Keratinocyte (primary cell): ENCODE data around the gene ZDHHC1. TPM values are rescaled to one million over a fixed set of nuclear protein-coding genes. Genes with fewer than 3 reads are reported as not detected.

ENCODE experiments used
- DNase-seq: peaks from one replicate; pipeline ENCODE4 v3.0.0-alpha.2; 2011; ENCODE audit warnings: low read depth, missing footprints, low spot score
- FAIRE-seq: peaks from 2 replicates; lab custom pipeline; 2011; peaks lifted over from hg19 to GRCh38; lab: Jason Lieb, UNC
- H2AFZ ChIP-seq: 2 replicates; pipeline ENCODE4 v1.6.0; 2012; ENCODE audit warnings: low read length, control low read depth, inconsistent platforms; ENCODE audit not compliant: control insufficient read depth
- H3K27ac ChIP-seq: 2 replicates; pipeline ENCODE4 v1.5.1; 2011; ENCODE audit warnings: low read length; ENCODE audit not compliant: control insufficient read depth, insufficient read depth
- H3K27me3 ChIP-seq: 3 replicates; pipeline ENCODE4 v1.6.0; 2011; ENCODE audit warnings: low read length; ENCODE audit not compliant: control insufficient read depth, insufficient read depth; ENCODE audit errors: extremely low read depth
- H3K36me3 ChIP-seq, 2 experiments: 2 replicates in 1 of 2; 3 replicates in 1 of 2; pipeline ENCODE4 v1.5.1; 2011; ENCODE audit warnings: low read length in 2 of 2, mild to moderate bottlenecking in 1 of 2; ENCODE audit not compliant: control insufficient read depth in 2 of 2, insufficient read depth in 2 of 2; ENCODE audit errors: extremely low read depth in 1 of 2
- H3K4me1 ChIP-seq: 3 replicates; pipeline ENCODE4 v1.5.1; 2011; ENCODE audit warnings: low read length; ENCODE audit not compliant: control insufficient read depth, insufficient read depth; ENCODE audit errors: extremely low read depth
- H3K4me2 ChIP-seq: 3 replicates; pipeline ENCODE4 v1.6.0; 2011; ENCODE audit warnings: low read depth, low read length; ENCODE audit not compliant: control insufficient read depth, insufficient read depth; ENCODE audit errors: extremely low read depth
- H3K4me3 ChIP-seq, 3 experiments: fragments of 200-600 bp in 1 of 3; sonication (generic) in 1 of 3; 2 replicates in 2 of 3; 3 replicates in 1 of 3; pipeline ENCODE4 v1.5.1; 2011 to 2016; ENCODE audit warnings: low read length in 3 of 3, mild to moderate bottlenecking in 3 of 3, control low read depth in 2 of 3, inconsistent platforms in 1 of 3, low read depth in 1 of 3, mixed read lengths in 1 of 3, mixed run types in 1 of 3, moderate library complexity in 1 of 3; ENCODE audit not compliant: control insufficient read depth in 2 of 3, insufficient read depth in 2 of 3; ENCODE audit errors: extremely low read depth in 1 of 3
- H3K79me2 ChIP-seq: 2 replicates; pipeline ENCODE4 v1.6.0; 2012; ENCODE audit warnings: low read length; ENCODE audit not compliant: control insufficient read depth, insufficient read depth
- H3K9ac ChIP-seq: 3 replicates; pipeline ENCODE4 v1.6.0; 2011; ENCODE audit warnings: low read length; ENCODE audit not compliant: control insufficient read depth, insufficient read depth; ENCODE audit errors: extremely low read depth
- H3K9me1 ChIP-seq: 3 replicates; pipeline ENCODE4 v1.6.0; 2011; ENCODE audit warnings: low read length; ENCODE audit not compliant: control insufficient read depth, insufficient read depth; ENCODE audit errors: extremely low read depth
- H3K9me3 ChIP-seq: 2 replicates; pipeline ENCODE4 v1.5.1; 2012; ENCODE audit warnings: low read depth, low read length; ENCODE audit not compliant: control insufficient read depth
- H4K20me1 ChIP-seq: 3 replicates; pipeline ENCODE4 v1.6.0; 2011; ENCODE audit warnings: low read length; ENCODE audit not compliant: control insufficient read depth, insufficient read depth; ENCODE audit errors: extremely low read depth
- EZH2 ChIP-seq: IDR thresholded peaks from one replicate; pipeline ENCODE4 v1.6.1; 2012; ENCODE audit warnings: inconsistent platforms, mild to moderate bottlenecking, low read length, moderate library complexity
- dilution Hi-C: fragments of 300-500 bp; cut with MboI; formaldehyde crosslinking; loops from one replicate; pipeline ENCODE4 v1.7.0; 2020; ENCODE audit warnings: low sequenced_read_pairs; ENCODE audit not compliant: extremely low pct_ligation_motif_present
- polyA plus RNA-seq, 5 experiments: library from polyadenylated mRNA; depleted of rRNA in 3 of 5; stranded (reverse) in 3 of 5; stranded (forward) in 1 of 5; unstranded in 1 of 5; fragments of >200 nt; gene quantifications; 1 replicate in 1 of 5; 2 replicates in 3 of 5; 3 replicates in 1 of 5; pipeline versions ENCODE4 v1.2.1 to v1.2.3, GENCODE V29; 2011 to 2012; ENCODE audit warnings: missing spikeins in 2 of 5, low read depth in 1 of 5, low replicate concordance in 1 of 5
- TF ChIP-seq, protein P1 (sequence below), 3 experiments: IDR thresholded peaks in 1 of 3; conservative IDR thresholded peaks in 1 of 3; optimal IDR thresholded peaks in 1 of 3; 2 replicates in 2 of 3; 3 replicates in 1 of 3; pipeline versions ENCODE3 to v1.5.1; 2011; ENCODE audit warnings: low read length in 3 of 3, mild to moderate bottlenecking in 3 of 3, moderate library complexity in 2 of 3, control low read depth in 1 of 3, inconsistent platforms in 1 of 3; ENCODE audit not compliant: insufficient read depth in 2 of 3; ENCODE audit errors: extremely low read depth in 1 of 3

Gene ZDHHC1
- polyA plus RNA-seq, 1 donor (not counting 4 experiments of a cell fraction or from before 2014, with no cell fraction given), result 1.1 TPM

- peaks cover 2% of the 10 kb centered on the region for H3K79me2 ChIP-seq
- H3K4me3 ChIP-seq, result no peak overlapping the region
- no peaks in the 10 kb centered on the region for H3K27me3 ChIP-seq
- peaks cover 53% of the 10 kb centered on the region for H3K4me1 ChIP-seq
- no peak for TF ChIP-seq EZH2
- TF ChIP-seq, protein P1, sequence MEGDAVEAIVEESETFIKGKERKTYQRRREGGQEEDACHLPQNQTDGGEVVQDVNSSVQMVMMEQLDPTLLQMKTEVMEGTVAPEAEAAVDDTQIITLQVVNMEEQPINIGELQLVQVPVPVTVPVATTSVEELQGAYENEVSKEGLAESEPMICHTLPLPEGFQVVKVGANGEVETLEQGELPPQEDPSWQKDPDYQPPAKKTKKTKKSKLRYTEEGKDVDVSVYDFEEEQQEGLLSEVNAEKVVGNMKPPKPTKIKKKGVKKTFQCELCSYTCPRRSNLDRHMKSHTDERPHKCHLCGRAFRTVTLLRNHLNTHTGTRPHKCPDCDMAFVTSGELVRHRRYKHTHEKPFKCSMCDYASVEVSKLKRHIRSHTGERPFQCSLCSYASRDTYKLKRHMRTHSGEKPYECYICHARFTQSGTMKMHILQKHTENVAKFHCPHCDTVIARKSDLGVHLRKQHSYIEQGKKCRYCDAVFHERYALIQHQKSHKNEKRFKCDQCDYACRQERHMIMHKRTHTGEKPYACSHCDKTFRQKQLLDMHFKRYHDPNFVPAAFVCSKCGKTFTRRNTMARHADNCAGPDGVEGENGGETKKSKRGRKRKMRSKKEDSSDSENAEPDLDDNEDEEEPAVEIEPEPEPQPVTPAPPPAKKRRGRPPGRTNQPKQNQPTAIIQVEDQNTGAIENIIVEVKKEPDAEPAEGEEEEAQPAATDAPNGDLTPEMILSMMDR (optimal IDR thresholded peaks at IDR 0.05 in 1 of 3, IDR thresholded peaks at IDR 0.05 in 1 of 3, conservative IDR thresholded peaks at IDR 0.05 in 1 of 3; ENCODE audit: extremely low read depth in 1 of 3, insufficient read depth in 2 of 3, low read length in 3 of 3), result peak in 2 of 3 experiments; percentile 4 to 6
- no peaks in the 10 kb centered on the region for H3K9me1 ChIP-seq
- H3K4me2 ChIP-seq, result no peak overlapping the region
- peak overlapping the region; percentile 99 for H3K27ac ChIP-seq
- no peak overlapping the region for H2AFZ ChIP-seq
- no peaks in the 10 kb centered on the region for H3K9me3 ChIP-seq
- dilution Hi-C loops, result no loop called here
- no peak overlapping the region for H3K9ac ChIP-seq
- no peak for DNase-seq
- H3K36me3 ChIP-seq, result no peaks in the 10 kb centered on the region
- peak; percentile 23 for FAIRE-seq
- H4K20me1 ChIP-seq, result no peaks in the 10 kb centered on the region
Measured at GRCh38 chr16:67407788-67408452, 8.4 kb downstream of the ZDHHC1 start.

- Histone ChIP-seq H3K79me2 (peaks cover 2% of the 10 kb centered on the region), H4K20me1 (no peaks in the 10 kb centered on the region), H3K27ac (peak overlapping the region; percentile 99), H2AFZ (no peak overlapping the region), H3K4me3 (no peak overlapping the region), H3K27me3 (no peaks in the 10 kb centered on the region), H3K9me3 (no peaks in the 10 kb centered on the region), H3K4me1 (peaks cover 53% of the 10 kb centered on the region), H3K9me1 (no peaks in the 10 kb centered on the region), H3K36me3 (no peaks in the 10 kb centered on the region), H3K9ac (peak overlapping the region; percentile 82), H3K4me2 (peak overlapping the region; percentile 56)
- DNase-seq, result no peak
- dilution Hi-C loops, result no loop called here
- no peak for TF ChIP-seq EZH2
- TF ChIP-seq, protein P1 (optimal IDR thresholded peaks at IDR 0.05 in 1 of 3, IDR thresholded peaks at IDR 0.05 in 1 of 3, conservative IDR thresholded peaks at IDR 0.05 in 1 of 3; ENCODE audit: extremely low read depth in 1 of 3, insufficient read depth in 2 of 3, low read length in 3 of 3), result no peak
- FAIRE-seq, result peak; percentile 73
Measured at GRCh38 chr16:67407176-67407787, 9.0 kb downstream of the ZDHHC1 start.
